Ovary (tissue), 9 donors: ENCODE data around the gene SCGB1D1. TPM values are rescaled to one million over a fixed set of nuclear protein-coding genes. Genes with fewer than 3 reads are reported as not detected.

Experiments
- DNase-seq, 5 donors: peaks; one replicate each; pipeline ENCODE4 v3.0.0-alpha.2; 2019 to 2020
- H3K27ac ChIP-seq, 2 donors: fragments of 200-600 bp; one replicate each; pipeline versions ENCODE4 v1.5.1 to v1.8.0; 2019 to 2022
- H3K27me3 ChIP-seq: fragments of 200-600 bp; one replicate; pipeline ENCODE4 v1.8.0; 2022
- H3K36me3 ChIP-seq: fragments of 200-600 bp; sonication (generic); one replicate; pipeline ENCODE4 v1.5.1; 2019
- H3K4me1 ChIP-seq: one replicate; pipeline ENCODE4 v1.8.1; 2013; ENCODE audit warnings: mild to moderate bottlenecking, moderate library complexity; ENCODE audit not compliant: insufficient read depth
- H3K4me3 ChIP-seq: fragments of 200-600 bp; sonication (generic); one replicate; pipeline ENCODE4 v1.5.1; 2017
- H3K9me3 ChIP-seq, 2 donors: fragments of 200-600 bp in 1 of 2; sonication (generic) in 1 of 2; one replicate each; pipeline versions ENCODE4 v1.5.1 to v1.8.1; 2013 to 2019; ENCODE audit warnings: mild to moderate bottlenecking in 1 of 2, moderate library complexity in 1 of 2
- CTCF ChIP-seq, 3 donors: fragments of 450-650 bp in 2 of 3; fragments of 200-600 bp in 1 of 3; IDR thresholded peaks; one replicate each; pipeline versions ENCODE4 v1.5.1 to v1.8.0; 2016 to 2022; ENCODE audit warnings: antibody characterized with exemption in 3 of 3, mild to moderate bottlenecking in 1 of 3
- EP300 ChIP-seq: sonication (generic); formaldehyde crosslinking; IDR thresholded peaks from one replicate; pipeline ENCODE4 v1.6.1; 2017; ENCODE audit warnings: antibody characterized with exemption
- POLR2A ChIP-seq: fragments of 450-650 bp; IDR thresholded peaks from one replicate; pipeline ENCODE4 v1.6.1; 2017; ENCODE audit warnings: antibody characterized with exemption, mild to moderate bottlenecking, moderate library complexity
- WGBS, 3 donors: extraction: QIAGEN DNeasy Blood & Tissue Kit in 1 of 3; methylation state at CpG; one replicate each; pipeline versions ENCODE4 v1.1.5 to v1.1.7; 2013 to 2017; 5-methylcytosine and 5-hydroxymethylcytosine counted together
- intact Hi-C, 4 donors: fragments of 100-400 bp; cut with DNase I; formaldehyde crosslinking; loops; one replicate each; pipeline versions ENCODE4 v1.11.0 to v1.15.1; 2022 to 2023
- polyA plus RNA-seq, 2 donors: library from polyadenylated mRNA; stranded (reverse); fragments of 200-250 nt in 1 of 2; fragments of 350-450 nt in 1 of 2; fragmentation: Illumina TruSeq in 1 of 2; extraction: RNeasy Lipid Tissue Mini Kit (QIAGEN cat#74804) in 1 of 2; gene quantifications; one replicate each; pipeline ENCODE4 v1.2.3, GENCODE V29; 2013 to 2014
- total RNA-seq, 7 donors: library from RNA; depleted of rRNA in 2 of 7; stranded (reverse); fragments of >200 nt in 2 of 7; fragmentation: NEBNext Ultra II Directional in 3 of 7; extraction: Animal tissue kit (Norgen Biotek cat#: 25700) in 3 of 7; gene quantifications; one replicate each; pipeline versions ENCODE4 v1.1.0 to v1.2.4, GENCODE V29; 2016 to 2023
- donor health status: DM: no; HTN: no; CAD: no; lungs with moderate emphysema.
- donor health status: DM: no; HTN: no; CAD: no.
- donor health status: Bipolar disorder and iron deficiency.
- donor health status: DM: yes; HTN: yes; CAD: no.
- donor health status: DM: no; HTN: no; CAD: no.
- donor health status: DM: yes; HTN: yes; CAD: no.

Gene SCGB1D1
- total and polyA plus RNA-seq, 9 donors, result not detected

GRCh38 chr11:62241095-62241494 lies 51.1 kb downstream of the SCGB1D1 start:
- WGBS, 3 donors, result 82 to 85% (median 85%) methylated on average over 3 of the region's 3 CpGs
- TF ChIP-seq POLR2A (no peak), CTCF (IDR thresholded peaks at IDR 0.05) (no peak)
- no peaks in the 10 kb centered on the region for H3K4me1 ChIP-seq
- H3K4me3 ChIP-seq, result no peak overlapping the region
- no peak overlapping the region for H3K27ac ChIP-seq
- DNase-seq, result no peak
- no peaks in the 10 kb centered on the region for H3K9me3 ChIP-seq
- H3K36me3 ChIP-seq, result no peaks in the 10 kb centered on the region
- intact Hi-C loops, result no loop called here
- no peaks in the 10 kb centered on the region for H3K27me3 ChIP-seq

GRCh38 chr11:62242021-62242420 lies 52.0 kb downstream of the SCGB1D1 start, which contains the start of gene SCGB1D2:
SCGB1D2 (plus strand) TSS chr11:62242239; CDS start chr11:62242308, 69 bp downstream.
- H3K4me3 ChIP-seq, result no peak within 1 kb of the TSS
- TF ChIP-seq EP300 (no peak), CTCF (IDR thresholded peaks at IDR 0.05) (no peak), POLR2A (no peak)
- no peaks in the 10 kb centered on the region for H3K36me3 ChIP-seq
- WGBS, 3 donors, result 14 to 25% (median 22%) methylated on average over 3 of the region's 3 CpGs
- H3K9me3 ChIP-seq, result no peaks in the 10 kb centered on the region
- H3K27me3 ChIP-seq, result no peaks in the 10 kb centered on the region
- no peaks in the 10 kb centered on the region for H3K4me1 ChIP-seq
- no peak for DNase-seq
- intact Hi-C loops, result no loop called here
- H3K27ac ChIP-seq, result no peak within 1 kb of the TSS

Other genes starting within 250 kb of the SCGB1D1 start
- 10 to 100 TPM in 1 of 7 donors, 1 to 10 TPM in 6; 1.0 to 17.8 (median 6.1) TPM for gene BEST1, start 239.9 kb upstream of the SCGB1D1 start, total RNA-seq
- 1 to 10 TPM; 3.5 to 4.0 TPM for gene BEST1, start 239.9 kb upstream of the SCGB1D1 start, polyA plus RNA-seq
- 1,000 to 10,000 TPM; 1,118 to 2,442 (median 2,118) TPM for gene FTH1, start 222.6 kb upstream of the SCGB1D1 start, total RNA-seq
- gene FTH1, start 222.6 kb upstream of the SCGB1D1 start, polyA plus RNA-seq, result 1,000 to 10,000 TPM; 2,228 to 5,649 TPM
- 10 to 100 TPM in 6 of 7 donors, 1 to 10 TPM in 1; 7.6 to 20.0 (median 16.5) TPM for gene INCENP, start 66.2 kb upstream of the SCGB1D1 start, total RNA-seq
- gene INCENP, start 66.2 kb upstream of the SCGB1D1 start, polyA plus RNA-seq, result 10 to 100 TPM in 1 of 2 donors, 1 to 10 TPM in 1; 6.6 to 11.7 TPM
- 100 to 1,000 TPM in 1 of 7 donors, 10 to 100 TPM in 2, 1 to 10 TPM in 2, not detected in 2; 3.4 to 112 (median 14.4) TPM for gene SCGB2A1, start 18.5 kb downstream of the SCGB1D1 start, total RNA-seq
- under 1 TPM in 1 of 2 donors, not detected in 1; 0.68 TPM for gene SCGB2A1, start 18.5 kb downstream of the SCGB1D1 start, polyA plus RNA-seq
- 10 to 100 TPM in 2 of 7 donors, 1 to 10 TPM in 2, not detected in 3; 2.5 to 69.2 (median 7.5) TPM for gene SCGB1D2, start 52.0 kb downstream of the SCGB1D1 start, total RNA-seq
- gene SCGB1D2, start 52.0 kb downstream of the SCGB1D1 start, polyA plus RNA-seq, result under 1 TPM in 1 of 2 donors, not detected in 1; 0.53 TPM
- not detected for gene SCGB2A2, start 79.9 kb downstream of the SCGB1D1 start, total RNA-seq
- not detected for gene SCGB2A2, start 79.9 kb downstream of the SCGB1D1 start, polyA plus RNA-seq
- 10 to 100 TPM in 1 of 7 donors, 1 to 10 TPM in 2, not detected in 4; 1.1 to 25.3 (median 8.5) TPM for gene SCGB1D4, start 108.9 kb downstream of the SCGB1D1 start, total RNA-seq
- not detected for gene SCGB1D4, start 108.9 kb downstream of the SCGB1D1 start, polyA plus RNA-seq
- gene ASRGL1, start 147.2 kb downstream of the SCGB1D1 start, total RNA-seq, result 100 to 1,000 TPM in 1 of 7 donors, 10 to 100 TPM in 3, 1 to 10 TPM in 3; 1.6 to 143 (median 12.3) TPM
- gene ASRGL1, start 147.2 kb downstream of the SCGB1D1 start, polyA plus RNA-seq, result 1 to 10 TPM; 2.9 to 3.7 TPM
- 10 to 100 TPM in 1 of 7 donors, 1 to 10 TPM in 1, not detected in 5; 1.8 to 11.6 TPM for gene SCGB1A1, start 228.8 kb downstream of the SCGB1D1 start, total RNA-seq
- gene SCGB1A1, start 228.8 kb downstream of the SCGB1D1 start, polyA plus RNA-seq, result not detected